Muscle layer of duodenum (tissue), 2 donors: ENCODE measurements around the gene CCDC197.
A peak's percentile ranks its signal among the peaks of the same experiment; 100 is the strongest.

Experiments used
- H3K27ac ChIP-seq: one replicate; pipeline ENCODE4 v1.7.0; 2013; ENCODE audit warnings: mild to moderate bottlenecking, low read length
- H3K27me3 ChIP-seq: one replicate; pipeline ENCODE4 v1.7.0; 2013; ENCODE audit warnings: low read depth, mild to moderate bottlenecking, control low read depth, low read length
- H3K36me3 ChIP-seq, 2 donors: one replicate each; pipeline ENCODE4 v1.7.0; 2013; ENCODE audit warnings: low read length in 2 of 2, control low read depth in 1 of 2, mild to moderate bottlenecking in 1 of 2; ENCODE audit not compliant: insufficient read depth in 2 of 2, control insufficient read depth in 1 of 2
- H3K4me1 ChIP-seq, 2 donors: one replicate each; pipeline ENCODE4 v1.7.0; 2013; ENCODE audit warnings: low read length in 2 of 2, mild to moderate bottlenecking in 2 of 2, control low read depth in 1 of 2, moderate library complexity in 1 of 2; ENCODE audit not compliant: insufficient read depth in 2 of 2, control insufficient read depth in 1 of 2
- H3K4me3 ChIP-seq, 2 donors: one replicate each; pipeline ENCODE4 v1.7.0; 2013; ENCODE audit warnings: low read length in 2 of 2, low read depth in 1 of 2, mild to moderate bottlenecking in 1 of 2
- H3K9me3 ChIP-seq, 2 donors: one replicate each; pipeline ENCODE4 v1.7.0; 2013; ENCODE audit warnings: low read length in 2 of 2, control low read depth in 1 of 2, mild to moderate bottlenecking in 1 of 2; ENCODE audit not compliant: control insufficient read depth in 1 of 2
- donor health status: healthy.

CCDC197 gene

DNA sequence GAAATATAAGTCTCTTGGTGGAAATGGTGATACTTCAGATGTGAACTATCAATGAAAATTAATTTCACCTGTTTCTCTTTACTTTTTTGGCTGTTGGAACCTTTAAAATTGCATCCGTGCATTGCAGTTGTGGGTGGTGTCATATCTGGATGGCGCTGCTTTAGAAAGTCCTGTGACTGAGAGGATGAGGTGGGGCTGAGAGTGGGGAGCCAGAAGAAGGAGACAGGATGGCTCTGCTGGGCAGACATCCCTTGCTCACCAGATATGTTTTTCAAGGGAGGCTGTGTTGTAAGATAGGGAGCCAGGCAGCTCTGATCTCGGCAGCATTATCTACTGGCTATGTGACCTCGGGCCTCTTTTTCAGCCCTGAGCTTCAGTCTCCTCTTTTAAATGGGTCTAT, 33.4 kb upstream of the CCDC197 start:
- H3K4me1 ChIP-seq: peaks cover 4 to 33% of the 10 kb centered on the region in 2 donors
- peak overlapping the region; percentile 24 for H3K27ac ChIP-seq

DNA sequence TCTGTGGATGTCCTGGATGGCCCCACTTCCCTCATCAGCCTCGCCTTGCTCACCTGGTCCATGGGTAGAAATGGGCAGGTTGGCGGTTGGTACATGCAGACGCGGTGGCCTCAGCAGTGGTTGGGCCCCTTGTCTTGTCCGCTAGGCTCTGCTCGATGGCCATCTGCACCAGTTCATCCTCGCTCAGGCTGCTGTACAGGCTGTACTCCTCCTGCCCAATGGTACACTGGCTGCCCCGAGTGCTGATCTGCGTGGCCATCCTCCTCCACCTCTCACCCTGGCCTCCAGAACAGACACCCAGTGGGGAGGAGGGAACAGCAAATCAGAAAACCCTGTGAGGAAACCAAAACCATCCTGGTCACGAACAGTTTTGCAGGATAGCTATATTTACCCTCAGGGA, 32.8 kb upstream of the CCDC197 start:
- Histone ChIP-seq H3K27me3 (no peaks in the 10 kb centered on the region), H3K4me3 (no peak overlapping the region), H3K4me1 (peaks cover 0 to 32% of the 10 kb centered on the region in 2 donors), H3K9me3 (no peaks in the 10 kb centered on the region), H3K36me3 (peaks cover 0 to 4% of the 10 kb centered on the region in 2 donors), H3K27ac (peak overlapping the region; percentile 24)

More for the DNA sequence above, 33.4 kb upstream of the CCDC197 start:
- Histone ChIP-seq H3K36me3 (peaks cover 0 to 6% of the 10 kb centered on the region in 2 donors), H3K27me3 (no peaks in the 10 kb centered on the region), H3K4me3 (no peak overlapping the region), H3K9me3 (no peaks in the 10 kb centered on the region)

DNA sequence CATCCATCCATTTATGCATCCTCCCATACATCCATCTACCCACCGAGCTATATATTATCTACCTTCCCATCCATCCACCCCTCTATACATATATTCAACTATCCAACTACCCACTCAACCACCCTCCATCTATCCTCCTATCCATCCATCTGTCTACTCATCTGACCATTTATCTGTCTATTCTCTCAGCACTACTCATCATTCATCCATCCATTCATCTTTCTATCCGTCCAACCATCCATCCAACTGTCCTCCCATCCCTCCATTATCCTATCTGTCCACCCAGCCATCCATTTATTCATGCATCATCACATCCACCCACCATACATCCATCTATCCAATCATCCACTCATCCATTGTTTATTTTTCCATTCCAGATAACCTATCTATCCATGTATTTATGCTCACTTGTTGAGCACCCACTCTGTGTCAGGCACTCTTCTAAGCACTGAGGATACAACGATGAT, 32.2 kb upstream of the CCDC197 start:
- Histone ChIP-seq H3K9me3 (no peaks in the 10 kb centered on the region), H3K4me1 (peaks cover 0 to 34% of the 10 kb centered on the region in 2 donors), H3K27me3 (no peaks in the 10 kb centered on the region), H3K4me3 (no peak overlapping the region), H3K36me3 (peaks cover 0 to 4% of the 10 kb centered on the region in 2 donors), H3K27ac (peak overlapping the region; percentile 11)

DNA sequence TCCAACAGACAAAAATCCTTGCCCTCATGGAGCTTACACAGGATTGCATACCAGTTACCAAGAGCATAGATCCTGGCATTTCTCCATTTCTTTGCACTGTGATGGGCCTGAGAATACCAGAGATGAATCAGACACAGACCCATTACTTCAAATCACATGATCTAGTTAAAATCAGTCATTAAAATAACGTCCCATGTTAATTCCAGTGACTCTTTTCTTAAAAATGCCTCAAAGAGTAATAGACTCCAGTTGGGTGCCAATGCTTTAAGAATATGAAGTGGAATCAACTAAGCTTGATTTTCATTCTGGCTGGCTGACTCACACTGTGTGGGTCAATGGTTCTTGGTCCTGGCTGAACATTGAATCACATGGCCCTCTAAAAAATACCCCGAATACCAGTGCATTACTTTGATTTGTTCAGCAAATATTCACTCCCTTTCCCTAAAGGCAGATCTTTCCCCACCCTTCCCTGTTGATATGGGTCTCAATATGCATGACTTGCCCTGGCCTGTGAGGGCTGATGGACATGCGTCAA, 31.7 kb upstream of the CCDC197 start:
- H3K4me1 ChIP-seq: peaks cover 0 to 36% of the 10 kb centered on the region in 2 donors
- no peaks in the 10 kb centered on the region for H3K9me3 ChIP-seq
- peaks cover 0 to 4% of the 10 kb centered on the region in 2 donors for H3K36me3 ChIP-seq
- peak overlapping the region; percentile 67 for H3K27ac ChIP-seq
- H3K27me3 ChIP-seq: no peaks in the 10 kb centered on the region
- H3K4me3 ChIP-seq: no peak overlapping the region

DNA sequence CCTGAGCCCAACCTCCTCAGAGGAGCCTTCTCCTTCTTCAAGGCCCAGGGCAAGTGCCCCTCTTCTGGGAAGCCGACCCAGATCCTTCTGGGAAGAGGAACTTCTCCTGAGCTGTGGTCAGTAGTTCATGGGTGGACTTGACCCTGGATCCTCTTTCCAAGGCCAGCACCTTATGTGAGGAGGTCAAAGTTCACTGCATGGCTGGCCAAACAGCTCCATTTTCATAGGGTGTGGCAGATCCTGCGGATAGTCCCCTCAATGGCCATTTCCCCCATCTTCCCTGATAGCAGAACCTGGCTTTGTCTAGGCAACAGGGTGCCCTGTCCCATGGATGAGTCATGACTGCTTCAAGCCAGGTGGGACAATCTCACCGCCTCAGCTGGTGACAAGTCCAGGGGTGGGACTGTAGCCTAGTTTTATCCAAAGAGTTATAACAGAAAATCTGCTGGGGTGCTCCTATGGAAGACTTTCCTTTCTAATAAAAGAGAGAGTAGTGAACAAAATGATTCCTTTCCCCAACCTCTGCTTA, 31.1 kb upstream of the CCDC197 start:
- Histone ChIP-seq H3K9me3 (no peaks in the 10 kb centered on the region), H3K4me3 (no peak overlapping the region), H3K27ac (peak overlapping the region; percentile 67), H3K36me3 (peaks cover 0 to 4% of the 10 kb centered on the region in 2 donors), H3K27me3 (no peaks in the 10 kb centered on the region), H3K4me1 (peaks cover 0 to 40% of the 10 kb centered on the region in 2 donors)

DNA sequence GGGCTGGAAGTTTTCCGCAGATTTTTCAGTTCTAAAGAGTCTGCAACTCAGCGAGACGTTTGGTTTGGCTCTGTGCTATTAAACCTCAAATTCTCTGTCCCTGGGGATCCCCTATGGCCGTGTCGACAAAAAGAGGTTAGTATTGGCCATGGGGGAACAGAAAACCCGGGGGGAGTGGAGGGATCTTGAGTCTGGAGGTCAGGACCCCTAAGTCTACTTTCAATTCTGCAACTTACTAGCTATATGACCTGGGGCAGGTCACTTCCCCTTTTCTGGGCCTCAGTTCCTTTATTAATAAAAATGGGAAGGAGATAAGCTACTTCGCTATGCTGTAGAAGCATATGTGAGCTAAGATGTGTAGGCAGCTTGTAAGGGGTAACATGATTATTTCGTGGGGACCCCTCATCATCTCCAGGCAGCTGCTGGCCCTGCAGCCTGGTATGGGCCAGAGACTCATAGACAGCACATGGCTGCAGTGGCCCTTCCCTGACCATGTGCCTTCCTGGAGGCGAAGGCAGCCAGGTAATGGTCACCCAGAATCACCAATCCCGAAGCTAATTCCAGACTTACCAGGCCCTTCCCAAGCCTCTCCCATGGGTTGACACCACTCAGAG, 29.4 kb upstream of the CCDC197 start:
- peaks cover 0 to 40% of the 10 kb centered on the region in 2 donors for H3K4me1 ChIP-seq
- H3K9me3 ChIP-seq: no peaks in the 10 kb centered on the region
- H3K36me3 ChIP-seq: no peaks in the 10 kb centered on the region
- no peaks in the 10 kb centered on the region for H3K27me3 ChIP-seq
- peak overlapping the region; percentile 3 for H3K27ac ChIP-seq
- no peak overlapping the region for H3K4me3 ChIP-seq

DNA sequence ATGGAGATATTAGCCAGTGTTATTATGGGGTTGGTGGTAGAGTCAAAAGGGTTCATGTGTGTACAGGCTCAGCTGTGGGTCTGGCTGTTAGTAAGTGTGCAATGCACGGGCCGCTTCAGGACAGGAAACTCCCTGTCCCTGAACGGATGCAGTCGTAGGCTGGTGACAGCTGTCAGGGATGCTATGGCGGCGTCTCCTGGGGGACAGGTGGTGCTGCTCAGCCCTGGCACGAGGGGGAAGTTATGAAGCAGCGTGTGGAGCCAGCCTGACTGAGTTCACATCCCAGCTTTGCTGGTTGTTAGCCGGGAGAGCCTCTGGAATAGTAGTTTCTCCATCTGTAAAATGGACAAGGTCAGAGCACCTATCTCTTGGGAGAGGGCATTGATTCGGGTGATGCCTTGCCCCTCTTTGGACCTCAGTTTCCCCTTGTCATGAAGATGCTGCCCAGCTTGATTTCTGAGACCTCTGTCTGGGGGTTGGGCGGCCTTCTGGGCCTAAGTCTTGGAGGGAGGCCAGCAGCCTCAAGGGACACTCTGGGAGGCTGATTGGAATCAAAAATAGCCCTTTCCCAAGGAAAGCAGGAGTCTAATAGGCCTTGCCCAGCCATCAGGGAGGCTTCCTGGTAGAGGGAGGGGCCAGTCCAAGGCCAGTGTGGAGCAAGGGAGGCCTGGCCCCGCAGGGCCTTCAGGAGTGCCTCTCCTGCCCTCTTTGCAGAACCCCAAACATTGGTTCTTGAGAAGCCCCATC, 27.8 kb upstream of the CCDC197 start:
- no peak overlapping the region for H3K4me3 ChIP-seq
- H3K36me3 ChIP-seq: no peaks in the 10 kb centered on the region
- no peaks in the 10 kb centered on the region for H3K27me3 ChIP-seq
- H3K27ac ChIP-seq: peak overlapping the region; percentile 59
- H3K4me1 ChIP-seq: peaks cover 0 to 40% of the 10 kb centered on the region in 2 donors
- H3K9me3 ChIP-seq: no peaks in the 10 kb centered on the region

DNA sequence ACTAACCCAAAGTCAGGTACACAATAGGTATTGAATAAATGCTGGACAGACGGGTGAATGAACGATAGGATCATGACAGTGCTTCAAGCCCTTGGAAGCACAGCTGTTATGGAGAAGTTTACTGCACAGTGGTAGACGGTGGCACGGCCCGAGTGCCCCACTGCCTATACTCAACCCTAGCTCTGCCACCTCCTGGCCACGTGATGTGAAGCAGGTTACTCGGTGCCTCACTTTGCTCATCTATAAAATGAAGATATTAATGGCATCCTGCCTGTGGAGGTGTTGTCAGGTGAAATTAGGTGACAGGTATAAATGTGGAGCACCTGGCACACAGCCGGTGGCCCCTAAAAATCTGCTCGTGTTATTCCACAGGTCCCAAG, 26.5 kb upstream of the CCDC197 start:
- peak overlapping the region; percentile 59 for H3K27ac ChIP-seq
- H3K36me3 ChIP-seq: no peaks in the 10 kb centered on the region
- H3K9me3 ChIP-seq: no peaks in the 10 kb centered on the region
- peaks cover 0 to 41% of the 10 kb centered on the region in 2 donors for H3K4me1 ChIP-seq
- no peaks in the 10 kb centered on the region for H3K27me3 ChIP-seq
- H3K4me3 ChIP-seq: peak overlapping the region; percentile 51 to 66

DNA sequence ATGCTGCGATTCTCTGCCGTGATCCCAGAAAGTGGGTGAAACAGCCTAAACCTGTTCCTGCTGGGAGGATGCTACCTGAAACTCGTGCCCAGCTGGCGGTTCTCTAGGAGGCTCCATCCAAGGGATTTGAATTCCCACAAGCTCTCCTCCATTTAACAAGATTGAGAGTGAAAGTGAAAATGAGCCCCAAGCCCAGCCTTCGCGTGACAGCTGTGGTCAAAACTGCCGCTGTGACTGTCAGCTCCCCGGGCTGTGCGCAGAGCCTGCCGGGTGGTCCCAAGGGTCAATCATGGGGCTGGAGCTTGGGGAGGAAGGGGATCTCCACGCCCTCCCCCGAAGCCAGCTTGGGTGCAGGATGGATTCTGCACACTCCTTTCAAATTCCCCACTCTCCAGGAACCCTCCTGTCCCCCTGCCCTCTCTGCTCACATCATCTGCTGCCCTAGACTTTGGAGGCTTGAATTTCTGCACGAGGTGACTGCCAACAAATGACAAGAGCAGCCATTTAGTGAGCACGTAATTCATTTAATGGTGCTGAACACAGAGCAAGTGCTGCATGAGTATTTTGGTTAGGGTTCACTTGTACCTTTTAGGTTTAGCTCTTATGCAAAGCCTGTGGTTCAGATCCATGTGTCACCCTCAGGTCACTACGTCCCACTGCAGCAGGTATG, 26.0 kb upstream of the CCDC197 start:
- Histone ChIP-seq H3K27me3 (no peaks in the 10 kb centered on the region), H3K4me3 (peak overlapping the region; percentile 51 to 66), H3K27ac (peak overlapping the region; percentile 59), H3K36me3 (no peaks in the 10 kb centered on the region), H3K4me1 (peaks cover 0 to 46% of the 10 kb centered on the region in 2 donors), H3K9me3 (no peaks in the 10 kb centered on the region)

DNA sequence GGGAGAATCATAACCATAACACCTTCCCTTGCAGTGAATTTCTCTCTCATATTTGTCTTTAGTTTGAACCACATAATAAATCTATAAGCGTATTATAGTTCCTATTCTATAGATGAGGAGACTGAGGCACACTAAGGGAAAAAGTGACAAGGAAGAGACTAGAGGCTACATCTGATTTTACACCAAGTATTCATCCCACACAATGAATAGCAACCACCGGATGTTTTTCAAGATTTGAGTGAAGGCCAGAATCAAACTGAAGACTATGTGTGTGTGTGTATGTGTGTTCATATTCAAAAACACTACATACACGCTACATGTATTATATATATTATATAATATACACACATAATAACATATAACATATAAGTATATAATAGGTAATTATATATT, 25.5 kb upstream of the CCDC197 start:
- no peaks in the 10 kb centered on the region for H3K27me3 ChIP-seq
- no peaks in the 10 kb centered on the region for H3K36me3 ChIP-seq
- H3K9me3 ChIP-seq: no peaks in the 10 kb centered on the region
- peak overlapping the region in 1 of 2 donors; percentile 66 for H3K4me3 ChIP-seq
- peak overlapping the region; percentile 47 for H3K27ac ChIP-seq
- peaks cover 0 to 44% of the 10 kb centered on the region in 2 donors for H3K4me1 ChIP-seq
